IPS-18a (cell line): ENCODE measurements around the gene PIGR.

Experiments used
- H3K27ac ChIP-seq: one replicate; pipeline ENCODE4 v1.5.1; 2013; ENCODE audit warnings: low read length
- H3K27me3 ChIP-seq: one replicate; pipeline ENCODE4 v1.6.1; 2013; ENCODE audit warnings: mild to moderate bottlenecking, low read length; ENCODE audit not compliant: control insufficient read depth, insufficient read depth
- H3K36me3 ChIP-seq: one replicate; pipeline ENCODE4 v1.6.1; 2013; ENCODE audit warnings: low read depth, low read length; ENCODE audit not compliant: control insufficient read depth
- H3K4me1 ChIP-seq: one replicate; pipeline ENCODE4 v1.6.1; 2013; ENCODE audit warnings: low read depth, low read length; ENCODE audit not compliant: control insufficient read depth
- H3K4me3 ChIP-seq: one replicate; pipeline ENCODE4 v1.5.1; 2013; ENCODE audit warnings: low read length
- H3K9ac ChIP-seq: one replicate; pipeline ENCODE4 v1.6.1; 2013; ENCODE audit warnings: mild to moderate bottlenecking, low read length, moderate library complexity
- H3K9me3 ChIP-seq: one replicate; pipeline ENCODE4 v1.6.1; 2013; ENCODE audit warnings: low read depth, low read length; ENCODE audit not compliant: control insufficient read depth

Gene PIGR

GRCh38 chr1:206972728-206973127, 26.5 kb upstream of the PIGR start:
- H3K36me3 ChIP-seq, result no peaks in the 10 kb centered on the region
- H3K4me1 ChIP-seq, result no peaks in the 10 kb centered on the region
- H3K9me3 ChIP-seq, result no peaks in the 10 kb centered on the region
- no peak overlapping the region for H3K4me3 ChIP-seq
- no peak overlapping the region for H3K27ac ChIP-seq
- H3K27me3 ChIP-seq, result no peaks in the 10 kb centered on the region
- H3K9ac ChIP-seq, result no peak overlapping the region

- Histone ChIP-seq H3K4me3 (no peak overlapping the region), H3K36me3 (no peaks in the 10 kb centered on the region), H3K9ac (no peak overlapping the region), H3K4me1 (no peaks in the 10 kb centered on the region), H3K27me3 (no peaks in the 10 kb centered on the region), H3K27ac (no peak overlapping the region), H3K9me3 (no peaks in the 10 kb centered on the region)
These were observed 24.9 kb upstream of the PIGR start for GRCh38 chr1:206971029-206971655.

- Histone ChIP-seq H3K4me3 (no peak within 1 kb of the TSS), H3K9me3 (no peaks in the 10 kb centered on the region), H3K27ac (no peak within 1 kb of the TSS)
These were observed 24.2 kb upstream of the PIGR start, which contains the start of gene FCAMR for GRCh38 chr1:206970446-206970845. FCAMR (minus strand) TSS chr1:206970460; CDS start chr1:206970125, 335 bp downstream.

GRCh38 chr1:206969090-206969489, 22.8 kb upstream of the PIGR start:
- H3K36me3 ChIP-seq, result no peaks in the 10 kb centered on the region
- H3K27me3 ChIP-seq, result no peaks in the 10 kb centered on the region
- no peak overlapping the region for H3K4me3 ChIP-seq
- no peaks in the 10 kb centered on the region for H3K4me1 ChIP-seq
- H3K27ac ChIP-seq, result no peak overlapping the region
- no peaks in the 10 kb centered on the region for H3K9me3 ChIP-seq
- H3K9ac ChIP-seq, result no peak overlapping the region

More at GRCh38 chr1:206970446-206970845, 24.2 kb upstream of the PIGR start, which contains the start of gene FCAMR:
- no peaks in the 10 kb centered on the region for H3K27me3 ChIP-seq
- no peaks in the 10 kb centered on the region for H3K4me1 ChIP-seq
- no peaks in the 10 kb centered on the region for H3K36me3 ChIP-seq
- no peak within 1 kb of the TSS for H3K9ac ChIP-seq

- no peaks in the 10 kb centered on the region for H3K27me3 ChIP-seq
- no peak overlapping the region for H3K4me3 ChIP-seq
- no peaks in the 10 kb centered on the region for H3K9me3 ChIP-seq
- no peak overlapping the region for H3K9ac ChIP-seq
- H3K4me1 ChIP-seq, result no peaks in the 10 kb centered on the region
- H3K27ac ChIP-seq, result no peak overlapping the region
- H3K36me3 ChIP-seq, result no peaks in the 10 kb centered on the region
These were observed 21.0 kb upstream of the PIGR start for GRCh38 chr1:206967096-206967849.

- no peaks in the 10 kb centered on the region for H3K36me3 ChIP-seq
- no peak overlapping the region for H3K9ac ChIP-seq
- no peaks in the 10 kb centered on the region for H3K4me1 ChIP-seq
- no peaks in the 10 kb centered on the region for H3K9me3 ChIP-seq
- no peak overlapping the region for H3K4me3 ChIP-seq
- no peaks in the 10 kb centered on the region for H3K27me3 ChIP-seq
- no peak overlapping the region for H3K27ac ChIP-seq
These were observed 19.5 kb upstream of the PIGR start for GRCh38 chr1:206965781-206966180.

GRCh38 chr1:206963740-206964139, 17.5 kb upstream of the PIGR start:
- Histone ChIP-seq H3K27ac (no peak overlapping the region), H3K9me3 (no peaks in the 10 kb centered on the region), H3K4me3 (no peak overlapping the region), H3K4me1 (no peaks in the 10 kb centered on the region), H3K36me3 (no peaks in the 10 kb centered on the region), H3K27me3 (no peaks in the 10 kb centered on the region), H3K9ac (no peak overlapping the region)

- H3K4me1 ChIP-seq, result no peaks in the 10 kb centered on the region
These were observed 16.9 kb upstream of the PIGR start for GRCh38 chr1:206963119-206963712.

GRCh38 chr1:206962272-206962671, 16.0 kb upstream of the PIGR start:
- H3K9ac ChIP-seq, result no peak overlapping the region
- no peak overlapping the region for H3K27ac ChIP-seq
- no peaks in the 10 kb centered on the region for H3K4me1 ChIP-seq
- no peak overlapping the region for H3K4me3 ChIP-seq
- H3K9me3 ChIP-seq, result no peaks in the 10 kb centered on the region
- H3K36me3 ChIP-seq, result no peaks in the 10 kb centered on the region
- H3K27me3 ChIP-seq, result no peaks in the 10 kb centered on the region

More at GRCh38 chr1:206963119-206963712, 16.9 kb upstream of the PIGR start:
- no peaks in the 10 kb centered on the region for H3K9me3 ChIP-seq
- no peaks in the 10 kb centered on the region for H3K27me3 ChIP-seq
- no peak overlapping the region for H3K4me3 ChIP-seq
- no peak overlapping the region for H3K9ac ChIP-seq
- no peaks in the 10 kb centered on the region for H3K36me3 ChIP-seq
- no peak overlapping the region for H3K27ac ChIP-seq

GRCh38 chr1:206961668-206962067, 15.4 kb upstream of the PIGR start:
- no peak overlapping the region for H3K9ac ChIP-seq
- H3K4me1 ChIP-seq, result no peaks in the 10 kb centered on the region
- H3K27ac ChIP-seq, result no peak overlapping the region
- no peaks in the 10 kb centered on the region for H3K27me3 ChIP-seq
- H3K9me3 ChIP-seq, result no peaks in the 10 kb centered on the region
- no peak overlapping the region for H3K4me3 ChIP-seq
- no peaks in the 10 kb centered on the region for H3K36me3 ChIP-seq

GRCh38 chr1:206960676-206961386, 14.6 kb upstream of the PIGR start:
- H3K27me3 ChIP-seq, result no peaks in the 10 kb centered on the region
- H3K27ac ChIP-seq, result no peak overlapping the region
- no peaks in the 10 kb centered on the region for H3K9me3 ChIP-seq
- no peaks in the 10 kb centered on the region for H3K4me1 ChIP-seq
- no peaks in the 10 kb centered on the region for H3K36me3 ChIP-seq
- no peak overlapping the region for H3K4me3 ChIP-seq
- no peak overlapping the region for H3K9ac ChIP-seq
